GM18502 (cell line): ENCODE data around the gene FDPS.

Experiments
- ATAC-seq: cut with Tn5 transposase; IDR thresholded peaks from one replicate; pipeline ENCODE4 v1.9.1; 2021; ENCODE audit warnings: mild to moderate bottlenecking; ENCODE audit not compliant: unreplicated experiment, poor library complexity

Gene FDPS

DNA sequence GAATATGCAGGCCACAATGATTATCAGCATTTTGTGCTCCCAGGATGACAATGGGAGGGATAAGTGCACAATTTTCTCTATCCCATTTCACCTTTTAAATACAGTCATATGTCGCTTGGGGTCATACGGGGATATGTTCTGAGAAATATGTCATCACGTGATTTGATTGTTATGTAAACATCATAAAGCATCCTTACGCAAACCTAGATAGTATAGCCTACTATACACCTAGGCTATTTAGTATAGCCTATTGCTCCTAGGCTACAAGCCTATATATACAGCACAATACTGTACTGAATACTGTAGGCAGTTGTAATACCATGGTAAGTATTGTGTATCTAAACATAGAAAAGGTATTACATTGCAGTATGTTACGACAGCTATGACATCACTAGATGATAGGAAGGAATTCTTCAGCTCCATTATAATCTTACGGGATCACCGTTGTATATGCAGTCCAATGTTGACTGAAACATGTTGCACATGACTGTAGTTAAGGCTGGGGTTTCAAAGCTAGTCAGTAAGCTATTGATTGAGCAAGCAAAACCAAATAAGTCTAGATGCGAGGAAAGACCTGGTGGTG, 30.9 kb downstream of the FDPS start:
- ATAC-seq = no peak

DNA sequence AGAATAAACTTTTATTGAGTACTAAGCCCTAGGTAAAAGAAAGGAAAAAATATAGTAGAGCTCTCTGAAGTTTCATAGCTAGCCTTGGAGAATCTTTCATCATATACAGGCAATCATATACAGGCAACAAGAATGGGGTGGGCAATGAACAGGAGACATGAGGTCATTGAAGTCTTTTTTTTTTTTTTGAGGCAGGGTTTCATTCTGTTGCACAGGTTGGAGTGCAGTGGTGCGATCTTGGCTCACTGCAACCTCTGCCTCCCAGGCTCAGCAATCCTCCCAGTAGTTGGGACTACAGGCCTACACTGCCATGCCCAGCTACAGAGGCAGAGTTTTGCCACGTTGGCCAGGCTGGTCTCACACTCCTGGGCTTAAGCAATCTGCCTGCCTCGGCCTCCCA, 34.2 kb downstream of the FDPS start:
- no peak for ATAC-seq

GRCh38 chr1:155352631-155353030, 44.0 kb downstream of the FDPS start:
- no peak for ATAC-seq

DNA sequence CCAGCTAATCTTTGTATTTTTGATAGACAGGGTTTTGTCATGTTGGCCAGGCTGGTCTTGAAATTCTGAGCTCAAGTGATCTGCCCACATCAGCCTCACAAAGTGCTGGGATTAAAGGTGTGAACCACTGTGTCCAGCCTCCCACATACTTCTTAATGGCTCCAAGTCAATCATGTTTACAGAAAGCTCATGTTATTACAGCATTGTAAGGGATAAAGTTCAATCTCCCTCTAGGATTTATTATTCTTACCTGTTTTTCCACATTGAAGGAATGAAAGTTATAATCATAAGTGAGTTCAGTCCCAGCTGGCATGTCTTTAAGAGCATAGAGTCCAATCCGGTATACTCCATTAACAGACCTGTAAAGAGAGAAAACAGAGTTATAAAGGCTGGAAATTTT, 51.4 kb downstream of the FDPS start:
- no peak for ATAC-seq
